Right lobe of liver (tissue), 4 donors: ENCODE data around the gene RNF146.

Experiments
- CTCF ChIP-seq, 4 donors: fragments of 200-600 bp in 3 of 4; fragments of 450-650 bp in 1 of 4; IDR thresholded peaks; one replicate each; pipeline versions ENCODE4 v1.5.1 to v1.8.0; 2016 to 2022; ENCODE audit warnings: antibody characterized with exemption in 4 of 4, mild to moderate bottlenecking in 2 of 4
- POLR2A ChIP-seq: fragments of 450-650 bp; IDR thresholded peaks from one replicate; pipeline ENCODE4 v1.6.1; 2017; ENCODE audit warnings: antibody characterized with exemption, mild to moderate bottlenecking
- donor health status: DM: no; HTN: no; CAD: no.
- donor health status: DM: no; HTN: no; CAD: no.
- donor health status: DM: no; HTN: yes; CAD: no.

- TF ChIP-seq POLR2A (no peak), CTCF (IDR thresholded peaks at IDR 0.05) (no peak)
These were observed 22.0 kb downstream of the RNF146 start for GRCh38 chr6:127288705-127289104.
